H1 (cell line): ENCODE results near the gene RPL14. TPM values are rescaled to one million over a fixed set of nuclear protein-coding genes. Genes with fewer than 3 reads are reported as not detected.

Source experiments
- EGR1 ChIP-seq: IDR thresholded peaks from 2 replicates; pipeline ENCODE4 v1.6.1; 2011; ENCODE audit warnings: low read depth, low read length, borderline replicate concordance
- FOSL1 ChIP-seq: IDR thresholded peaks from 2 replicates; pipeline ENCODE4 v1.6.1; 2011; ENCODE audit warnings: mild to moderate bottlenecking, low read depth, low read length, moderate library complexity; ENCODE audit not compliant: insufficient read depth
- GABPA ChIP-seq: IDR thresholded peaks from 2 replicates; pipeline ENCODE4 v1.6.1; 2011; ENCODE audit warnings: mild to moderate bottlenecking, low read length, moderate library complexity, borderline replicate concordance; ENCODE audit not compliant: insufficient read depth
- GTF2F1 ChIP-seq: IDR thresholded peaks from 2 replicates; pipeline ENCODE4 v1.6.1; 2012; ENCODE audit warnings: low read depth, low read length, improper control_type of control experiment, borderline replicate concordance
- KDM1A ChIP-seq: fragments of 200-600, 300-600 bp; sonication (generic); IDR thresholded peaks from 2 replicates; pipeline ENCODE4 v1.7.1; 2016; ENCODE audit warnings: mild to moderate bottlenecking, low read length, borderline replicate concordance
- KDM5A ChIP-seq: fragments of 200-600 bp; IDR thresholded peaks from 2 replicates; pipeline ENCODE4 v1.7.1; 2012; ENCODE audit warnings: mild to moderate bottlenecking, low read length, inconsistent platforms, mixed read lengths
- NANOG ChIP-seq: IDR thresholded peaks from 2 replicates; pipeline ENCODE4 v1.6.1; 2011; ENCODE audit warnings: low read length, low read depth, mild to moderate bottlenecking, inconsistent platforms; ENCODE audit not compliant: insufficient read depth, poor library complexity, severe bottlenecking
- NRF1 ChIP-seq: IDR thresholded peaks from 2 replicates; pipeline ENCODE4 v1.6.1; 2011; ENCODE audit warnings: mild to moderate bottlenecking, low read depth, low read length, improper control_type of control experiment
- PHF8 ChIP-seq: fragments of 200-600 bp; sonication (generic); conservative IDR thresholded peaks from 2 replicates; pipeline ENCODE4 v1.7.1; 2012; ENCODE audit warnings: low read depth, mild to moderate bottlenecking, inconsistent platforms, low read length, moderate library complexity
- POLR2AphosphoS5 ChIP-seq: IDR thresholded peaks from 2 replicates; pipeline ENCODE4 v1.6.1; 2011; ENCODE audit warnings: low read depth, low read length
- SIN3A ChIP-seq, 2 experiments: IDR thresholded peaks in 1 of 2; conservative IDR thresholded peaks in 1 of 2; 2 replicates each; pipeline ENCODE4 v1.6.1; 2011 to 2012; ENCODE audit warnings: low read length in 2 of 2, improper control_type of control experiment in 1 of 2, low read depth in 1 of 2, mild to moderate bottlenecking in 1 of 2
- TCF12 ChIP-seq: IDR thresholded peaks from 2 replicates; pipeline ENCODE4 v1.6.1; 2011; ENCODE audit warnings: low read depth, mild to moderate bottlenecking, low read length
- YY1 ChIP-seq: IDR thresholded peaks from 2 replicates; pipeline ENCODE4 v1.6.1; 2011; ENCODE audit warnings: low read depth, mild to moderate bottlenecking, low read length
- polyA plus RNA-seq, 7 experiments: library from polyadenylated mRNA; depleted of rRNA in 3 of 7; stranded (reverse) in 5 of 7; unstranded in 2 of 7; fragments of >200 nt in 5 of 7; fragments of 200-250 nt in 2 of 7; gene quantifications; 1 replicate in 5 of 7; 2 replicates in 1 of 7; 4 replicates in 1 of 7; pipeline versions ENCODE4 v1.2.1 to v1.2.3, GENCODE V29; 2011 to 2013; ENCODE audit warnings: missing spikeins in 2 of 7, mixed read lengths in 2 of 7
- total RNA-seq: library from RNA; stranded (reverse); fragmentation: NEBNext Ultra II Directional; extraction: Animal tissue kit (Norgen Biotek cat#: 25700); gene quantifications from 2 replicates; pipeline ENCODE4 v1.2.1, GENCODE V29; 2021
- TF ChIP-seq, protein P1 (sequence below): IDR thresholded peaks from 2 replicates; pipeline ENCODE4 v1.6.1; 2011; ENCODE audit warnings: low read length, improper control_type of control experiment

RPL14 gene
- total and polyA plus RNA-seq, 2 of the 8 experiments (the other 6 are each of a cell fraction or from before 2014, with no cell fraction given) = 1,192 to 2,341 TPM

DNA sequence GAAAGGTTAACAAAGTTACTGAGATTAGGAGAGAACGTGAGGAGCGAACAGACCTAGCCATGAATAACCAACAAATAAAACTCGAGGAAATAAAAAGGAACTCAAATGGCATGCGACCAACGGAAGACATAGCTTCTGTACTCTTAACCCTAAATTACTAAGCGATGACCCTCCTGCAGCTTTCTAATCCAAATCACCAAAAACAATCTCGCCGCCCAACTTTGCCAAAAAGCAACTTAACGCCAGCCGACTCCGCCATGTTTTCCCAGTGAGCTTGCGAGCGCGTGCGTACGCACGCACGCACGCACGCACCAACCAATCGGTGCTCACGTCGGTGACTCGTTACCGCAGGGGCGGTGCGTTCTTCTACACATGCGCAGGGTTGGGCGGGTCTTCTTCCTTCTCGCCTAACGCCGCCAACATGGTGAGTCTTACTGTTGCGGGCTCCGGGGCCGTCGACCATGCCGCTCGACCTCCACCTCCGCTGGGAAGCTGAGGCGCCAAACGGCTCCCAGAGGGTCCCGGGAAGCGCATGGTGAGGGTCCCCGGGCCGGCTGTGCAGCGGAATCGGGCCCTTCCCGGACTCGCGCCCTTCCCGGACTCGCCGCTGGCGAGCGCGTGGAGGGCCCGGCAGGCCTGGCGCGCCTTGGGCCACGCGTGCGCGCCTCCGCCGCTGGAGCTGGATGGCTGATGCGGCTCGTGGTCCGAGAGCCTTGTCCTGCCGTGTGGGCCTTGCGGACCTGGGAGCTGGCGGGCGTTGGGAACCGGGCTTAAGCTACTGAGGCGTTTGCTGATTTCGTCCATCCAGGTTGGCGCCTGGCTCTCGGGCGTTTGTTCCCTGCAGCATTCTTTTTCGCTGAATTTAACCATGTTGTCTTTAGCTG, at the start of gene RPL14 (continued):
- TF ChIP-seq KDM1A (no peak), NRF1 (peak; percentile 82), EGR1 (no peak), GABPA (no peak), KDM5A (peak; percentile 86), FOSL1 (no peak), TCF12 (no peak), SIN3A (conservative IDR thresholded peaks at IDR 0.05 in 1 of 2, IDR thresholded peaks at IDR 0.05 in 1 of 2; ENCODE audit: low read depth in 1 of 2, low read length in 2 of 2) (peak in 1 of 2 experiments; percentile 69; a peak in 1 of 4 replicates), YY1 (peak; percentile 97), PHF8 (peak; percentile 94), GTF2F1 (peak; percentile 77; the same call in 1 of the 2 replicates), NANOG (no peak), POLR2AphosphoS5 (peak; percentile 98)
- TF ChIP-seq, protein P1, sequence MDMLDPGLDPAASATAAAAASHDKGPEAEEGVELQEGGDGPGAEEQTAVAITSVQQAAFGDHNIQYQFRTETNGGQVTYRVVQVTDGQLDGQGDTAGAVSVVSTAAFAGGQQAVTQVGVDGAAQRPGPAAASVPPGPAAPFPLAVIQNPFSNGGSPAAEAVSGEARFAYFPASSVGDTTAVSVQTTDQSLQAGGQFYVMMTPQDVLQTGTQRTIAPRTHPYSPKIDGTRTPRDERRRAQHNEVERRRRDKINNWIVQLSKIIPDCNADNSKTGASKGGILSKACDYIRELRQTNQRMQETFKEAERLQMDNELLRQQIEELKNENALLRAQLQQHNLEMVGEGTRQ = no peak
